HepG2 (cell line): ENCODE data around the gene NFS1. TPM values are rescaled to one million over a fixed set of nuclear protein-coding genes. Genes with fewer than 3 reads are reported as not detected.

ENCODE experiments used
- ATAC-seq: fragments of 200-7000 bp; cut with Tn5 transposase; 3 replicates; pipeline ENCODE4 v1.9.1; 2020; ENCODE audit warnings: mild to moderate bottlenecking, moderate library complexity
- BruUV-seq: library from RNA; stranded (reverse); fragments of 400-500 nt; replicated peaks from 2 replicates; lab custom pipeline; 2021; lab: Mats Ljungman, UMichigan
- CTCF ChIA-PET: fragments of 300-600 bp; formaldehyde crosslinking; extraction: SDS; loops from one replicate; lab custom pipeline; 2021; ENCODE audit warnings: low total read pairs, inconsistent platforms, low intra/inter-chr PET ratio; lab: Yijun Ruan, JAX
- POLR2A ChIA-PET: fragments of 350-600 bp; sonication (Branson Sonifier 250); formaldehyde crosslinking; loops from one replicate; lab custom pipeline; 2020; ENCODE audit warnings: antibody characterized with exemption, inconsistent platforms; lab: Yijun Ruan, JAX
- DNase-seq: peaks from one replicate; pipeline ENCODE4 v3.0.0-alpha.2; 2015; ENCODE audit warnings: low spot score
- FAIRE-seq: peaks from 3 replicates; lab custom pipeline; 2011; peaks lifted over from hg19 to GRCh38; lab: Jason Lieb, UNC
- H2AFZ ChIP-seq: one replicate; pipeline ENCODE4 v1.6.1; 2011; ENCODE audit warnings: low read length, inconsistent platforms
- H3K27ac ChIP-seq: fragments of 300-600 bp; 3 replicates; pipeline ENCODE4 v1.8.0; 2011; ENCODE audit warnings: mixed run types, mild to moderate bottlenecking, mixed read lengths, low read length, inconsistent platforms; ENCODE audit not compliant: insufficient read depth; ENCODE audit errors: extremely low read length
- H3K27me3 ChIP-seq, 2 experiments: fragments of 200-600 bp in 1 of 2; 2 replicates in 1 of 2; 3 replicates in 1 of 2; pipeline versions ENCODE4 v1.6.0 to v1.8.0; 2011; ENCODE audit warnings: low read length in 2 of 2, mild to moderate bottlenecking in 2 of 2, moderate library complexity in 2 of 2, inconsistent platforms in 1 of 2; ENCODE audit not compliant: insufficient read depth in 2 of 2, control insufficient read depth in 1 of 2
- H3K36me3 ChIP-seq, 2 experiments: fragments of 200-600 bp in 1 of 2; replicated peaks in 1 of 2; 2 replicates in 1 of 2; 3 replicates in 1 of 2; pipeline versions ENCODE4 v1.5.1 to v1.8.0; 2011; ENCODE audit warnings: low read length in 2 of 2, inconsistent platforms in 1 of 2; ENCODE audit not compliant: insufficient read depth in 2 of 2, control insufficient read depth in 1 of 2
- H3K4me1 ChIP-seq: 2 replicates; pipeline ENCODE4 v1.5.1; 2012; ENCODE audit warnings: low read length, inconsistent platforms; ENCODE audit not compliant: insufficient read depth
- H3K4me2 ChIP-seq: 2 replicates; pipeline ENCODE4 v1.6.0; 2011; ENCODE audit warnings: low read depth, low read length, inconsistent platforms
- H3K4me3 ChIP-seq, 3 experiments: fragments of 200-600 bp in 1 of 3; sonication (generic), shearing (Covaris generic) in 1 of 3; replicated peaks in 1 of 3; 2 replicates each; pipeline ENCODE4 v1.5.1; 2011 to 2016; ENCODE audit warnings: low read length in 3 of 3, inconsistent platforms in 2 of 3, low read depth in 2 of 3, mild to moderate bottlenecking in 2 of 3, control low read depth in 1 of 3, mixed read lengths in 1 of 3; ENCODE audit not compliant: insufficient read depth in 1 of 3
- H3K79me2 ChIP-seq: one replicate; pipeline ENCODE4 v1.6.1; 2011; ENCODE audit warnings: low read length, inconsistent platforms; ENCODE audit not compliant: insufficient read depth
- H3K9ac ChIP-seq: 2 replicates; pipeline ENCODE4 v1.6.0; 2011; ENCODE audit warnings: mild to moderate bottlenecking, low read depth, low read length, inconsistent platforms; ENCODE audit not compliant: insufficient read depth
- H3K9me3 ChIP-seq: 2 replicates; pipeline ENCODE4 v1.5.1; 2012; ENCODE audit warnings: mild to moderate bottlenecking, low read length
- H4K20me1 ChIP-seq: 2 replicates; pipeline ENCODE4 v1.6.0; 2011; ENCODE audit warnings: inconsistent platforms, mild to moderate bottlenecking, low read length, moderate library complexity; ENCODE audit not compliant: insufficient read depth
- ATM ChIP-seq: fragments of 450-650 bp; IDR thresholded peaks from 2 replicates; pipeline ENCODE4 v1.7.1; 2017; ENCODE audit warnings: mild to moderate bottlenecking, borderline replicate concordance
- HOXA9 ChIP-seq: sonication (generic); formaldehyde crosslinking; IDR thresholded peaks from 2 replicates; pipeline ENCODE4 v1.8.1; 2022; ENCODE audit warnings: missing genetic modification reagents, mild to moderate bottlenecking, moderate library complexity, borderline replicate concordance
- KMT2B ChIP-seq: IDR thresholded peaks from 2 replicates; pipeline ENCODE4 v1.6.1; 2016; ENCODE audit warnings: missing genetic modification reagents, missing compliant biosample characterization
- POLR2G ChIP-seq: fragments of 200-400 bp; formaldehyde crosslinking; IDR thresholded peaks from 2 replicates; pipeline ENCODE4 v1.6.1; 2018; ENCODE audit warnings: mild to moderate bottlenecking, low read depth, low read length, moderate library complexity
- RBM22 ChIP-seq: fragments of 200-400 bp; formaldehyde crosslinking; optimal IDR thresholded peaks from 2 replicates; pipeline ENCODE3; 2017; ENCODE audit warnings: mild to moderate bottlenecking, low read length, moderate library complexity
- THAP7 ChIP-seq: sonication (generic); formaldehyde crosslinking; IDR thresholded peaks from 2 replicates; pipeline ENCODE4 v1.8.1; 2023; ENCODE audit warnings: mild to moderate bottlenecking, missing genetic modification reagents
- ZMAT5 ChIP-seq: sonication (generic); formaldehyde crosslinking; IDR thresholded peaks from 2 replicates; pipeline ENCODE4 v1.5.0; 2020; ENCODE audit warnings: mild to moderate bottlenecking, low read depth, missing genetic modification reagents, borderline replicate concordance
- ZNF691 ChIP-seq: sonication (generic); formaldehyde crosslinking; IDR thresholded peaks from 2 replicates; pipeline ENCODE4 v1.4.0; 2020; ENCODE audit warnings: missing genetic modification reagents, low read depth, mild to moderate bottlenecking, borderline replicate concordance
- ZNF879 ChIP-seq: sonication (generic); formaldehyde crosslinking; IDR thresholded peaks from 2 replicates; pipeline ENCODE4 v1.8.1; 2023; ENCODE audit warnings: missing genetic modification reagents
- WGBS: methylation state at CpG from one replicate; pipeline ENCODE4 v1.1.6; 2017; ENCODE audit warnings: low lambda C conversion rate; 5-methylcytosine and 5-hydroxymethylcytosine counted together
- in situ Hi-C: cut with HindIII; loops from 2 replicates; pipeline ENCODE4 v1.10.0; 2017; ENCODE audit warnings: low pct_unique_long_range_greater_than_20kb; ENCODE audit not compliant: extremely low pct_ligation_motif_present
- intact Hi-C: fragments of 100-400 bp; cut with micrococcal nuclease; formaldehyde crosslinking; loops from one replicate; pipeline ENCODE4 v1.10.0; 2022; ENCODE audit not compliant: unreplicated experiment
- polyA plus RNA-seq, 8 experiments: library from polyadenylated mRNA; depleted of rRNA in 3 of 8; stranded (reverse) in 7 of 8; unstranded in 1 of 8; fragments of >200 nt; fragmentation: Illumina TruSeq in 4 of 8; extraction: Trizol in 4 of 8; gene quantifications; 2 replicates each; pipeline versions ENCODE4 v1.2.1 to v1.2.3, GENCODE V29; 2011 to 2016; ENCODE audit warnings: low read depth in 4 of 8, missing spikeins in 1 of 8, mixed read lengths in 1 of 8; ENCODE audit not compliant: insufficient read depth in 1 of 8
- total RNA-seq, 5 experiments: library from RNA; depleted of rRNA; stranded (reverse); fragments of >200 nt; fragmentation: Illumina TruSeq; extraction: Trizol; gene quantifications; 2 replicates each; pipeline ENCODE4 v1.2.3, GENCODE V29; 2016; ENCODE audit warnings: low read depth in 1 of 5
- TF ChIP-seq, protein P1 (sequence below): fragments of 450-650 bp; IDR thresholded peaks from 2 replicates; pipeline ENCODE4 v1.6.1; 2016

NFS1 gene
- total and polyA plus RNA-seq, 2 of the 13 experiments (the other 11 are each of a cell fraction or from before 2014, with no cell fraction given) = 65.9 to 88.1 TPM

GRCh38 chr20:35640724-35641123 lies 58.4 kb downstream of the NFS1 start (continued):
- TF ChIP-seq ZNF879 (no peak), KMT2B (CRISPR knock-in tag) (no peak), ZNF691 (CRISPR knock-in tag) (no peak), THAP7 (CRISPR knock-in tag) (no peak), ZMAT5 (CRISPR knock-in tag) (no peak), HOXA9 (CRISPR knock-in tag) (no peak), POLR2G (peak; percentile 51; the same call in 1 of the 2 replicates), RBM22 (peak; percentile 46)
- TF ChIP-seq, protein P1, sequence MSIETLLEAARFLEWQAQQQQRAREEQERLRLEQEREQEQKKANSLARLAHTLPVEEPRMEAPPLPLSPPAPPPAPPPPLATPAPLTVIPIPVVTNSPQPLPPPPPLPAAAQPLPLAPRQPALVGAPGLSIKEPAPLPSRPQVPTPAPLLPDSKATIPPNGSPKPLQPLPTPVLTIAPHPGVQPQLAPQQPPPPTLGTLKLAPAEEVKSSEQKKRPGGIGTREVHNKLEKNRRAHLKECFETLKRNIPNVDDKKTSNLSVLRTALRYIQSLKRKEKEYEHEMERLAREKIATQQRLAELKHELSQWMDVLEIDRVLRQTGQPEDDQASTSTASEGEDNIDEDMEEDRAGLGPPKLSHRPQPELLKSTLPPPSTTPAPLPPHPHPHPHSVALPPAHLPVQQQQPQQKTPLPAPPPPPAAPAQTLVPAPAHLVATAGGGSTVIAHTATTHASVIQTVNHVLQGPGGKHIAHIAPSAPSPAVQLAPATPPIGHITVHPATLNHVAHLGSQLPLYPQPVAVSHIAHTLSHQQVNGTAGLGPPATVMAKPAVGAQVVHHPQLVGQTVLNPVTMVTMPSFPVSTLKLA = no peak

- H3K4me1 ChIP-seq = peaks cover 34% of the 10 kb centered on the region
- no peaks in the 10 kb centered on the region; a peak in 1 of 5 replicates for H3K36me3 ChIP-seq
- no peak for ATAC-seq
- H3K9me3 ChIP-seq = no peaks in the 10 kb centered on the region
- H3K79me2 ChIP-seq = peaks cover 96% of the 10 kb centered on the region
- H4K20me1 ChIP-seq = peaks cover 52% of the 10 kb centered on the region
- no peak overlapping the region for H3K4me3 ChIP-seq
- no peak overlapping the region for H3K4me2 ChIP-seq
- ChIA-PET POLR2A (interaction anchor here (3.3 kb wide), 1 partner anchor 25 kb away, joined by 16 read pairs; the partner anchor contains the start of genes CPNE1 and RBM12), CTCF (no interaction called here)
- no peak overlapping the region for H3K9ac ChIP-seq
- H3K27me3 ChIP-seq = no peaks in the 10 kb centered on the region
- no TSS peak for BruUV-seq
- TF ChIP-seq ATM (no peak), POLR2G (peak; percentile 7; the same call in 1 of the 2 replicates), RBM22 (peak; percentile 74)
- TF ChIP-seq, all 625 proteins: peak for 2
- in situ Hi-C loops (no loop called here), intact Hi-C loops (no loop called here)
- DNase-seq (no peak), FAIRE-seq (no peak)
- Histone ChIP-seq H3K27ac (no peak overlapping the region), H2AFZ (no peak overlapping the region)
- WGBS = 89% methylated on average over 2 of the region's 2 CpGs
Observed at GRCh38 chr20:35638751-35639150, 60.4 kb downstream of the NFS1 start.
